Panc1 (cell line): Measurements from ENCODE around the gene TMA7. TPM values are rescaled to one million over a fixed set of nuclear protein-coding genes. Genes with fewer than 3 reads are reported as not detected.

Source experiments
- ATAC-seq: fragments of 200-7000 bp; cut with Tn5 transposase; 2 replicates; pipeline ENCODE4 v1.9.1; 2020; ENCODE audit warnings: mild to moderate bottlenecking, moderate library complexity
- BruUV-seq: library from RNA; stranded (reverse); fragments of 400-500 nt; replicated peaks from 2 replicates; lab custom pipeline; 2021; lab: Mats Ljungman, UMichigan
- CTCF ChIA-PET: fragments of 300-600 bp; sonication (Branson Sonifier 250); formaldehyde crosslinking; loops from one replicate; lab custom pipeline; 2022; ENCODE audit warnings: antibody characterized with exemption; lab: Charles Lee
- POLR2A ChIA-PET: fragments of 300-600 bp; sonication (Branson Sonifier 250); formaldehyde crosslinking; loops from one replicate; lab custom pipeline; 2022; ENCODE audit warnings: antibody characterized with exemption; lab: Charles Lee
- DNase-seq: peaks from one replicate; pipeline ENCODE4 v3.0.0-alpha.2; 2010; ENCODE audit warnings: low read depth, low spot score
- H3K27ac ChIP-seq: 2 replicates; pipeline ENCODE4 v1.5.1; 2011; ENCODE audit warnings: mild to moderate bottlenecking, low read length, inconsistent platforms
- H3K27me3 ChIP-seq: fragments of 200-500 bp; sonication (Bioruptor generic); 2 replicates; pipeline ENCODE4 v1.6.0; 2014; ENCODE audit warnings: low read length, inconsistent platforms; ENCODE audit not compliant: control insufficient read depth, insufficient read depth
- H3K36me3 ChIP-seq: fragments of 200-500 bp; sonication (Bioruptor generic); 2 replicates; pipeline ENCODE4 v1.5.1; 2014; ENCODE audit warnings: inconsistent platforms, mild to moderate bottlenecking, low read length, moderate library complexity; ENCODE audit not compliant: control insufficient read depth, insufficient read depth
- H3K4me1 ChIP-seq: 2 replicates; pipeline ENCODE4 v1.5.1; 2011; ENCODE audit warnings: inconsistent platforms, mild to moderate bottlenecking, low read length, moderate library complexity; ENCODE audit not compliant: control insufficient read depth, insufficient read depth
- H3K4me3 ChIP-seq, 2 experiments: 2 replicates each; pipeline ENCODE4 v1.5.1; 2011 to 2012; ENCODE audit warnings: low read depth in 2 of 2, low read length in 2 of 2, mild to moderate bottlenecking in 2 of 2, inconsistent platforms in 1 of 2, moderate library complexity in 1 of 2
- H3K9me3 ChIP-seq: fragments of 200-500 bp; sonication (Bioruptor generic); 2 replicates; pipeline ENCODE4 v1.5.1; 2014; ENCODE audit warnings: low read depth, mild to moderate bottlenecking, inconsistent platforms, low read length, moderate library complexity; ENCODE audit not compliant: control insufficient read depth, insufficient read depth
- POLR2AphosphoS5 ChIP-seq: IDR thresholded peaks from 2 replicates; pipeline ENCODE4 v1.6.1; 2012; ENCODE audit warnings: mild to moderate bottlenecking, low read depth, low read length, moderate library complexity
- SIN3A ChIP-seq: IDR thresholded peaks from 2 replicates; pipeline ENCODE4 v1.6.1; 2012; ENCODE audit warnings: low read depth, mild to moderate bottlenecking, low read length, moderate library complexity, borderline replicate concordance; ENCODE audit not compliant: insufficient read depth
- TCF7L2 ChIP-seq: IDR thresholded peaks from 2 replicates; pipeline ENCODE4 v1.6.1; 2011; ENCODE audit warnings: mild to moderate bottlenecking, low read depth, low read length, inconsistent platforms
- in situ Hi-C: cut with HindIII; loops from 2 replicates; pipeline ENCODE4 v1.10.0; 2016; ENCODE audit warnings: low sequenced_read_pairs, low pct_unique_long_range_greater_than_20kb
- intact Hi-C: fragments of 100-400 bp; cut with micrococcal nuclease; formaldehyde crosslinking; loops from one replicate; pipeline ENCODE4 v1.10.0; 2022; ENCODE audit not compliant: unreplicated experiment
- total RNA-seq: library from RNA; stranded (reverse); gene quantifications from one replicate; pipeline ENCODE4 v1.2.1, GENCODE V29; 2021; ENCODE audit not compliant: unreplicated experiment
- TF ChIP-seq, protein P1 (sequence below): fragments of 450-650 bp; IDR thresholded peaks from 2 replicates; pipeline ENCODE4 v1.5.1; 2017; ENCODE audit warnings: mild to moderate bottlenecking
- TF ChIP-seq, protein P2 (sequence below), 2 experiments: IDR thresholded peaks; 2 replicates each; pipeline ENCODE4 v1.6.1; 2011 to 2012; ENCODE audit warnings: low read depth in 2 of 2, control low read depth in 1 of 2, low read length in 1 of 2, mild to moderate bottlenecking in 1 of 2, moderate library complexity in 1 of 2; ENCODE audit not compliant: insufficient read depth in 1 of 2

Gene TMA7
- total RNA-seq, 1 experiment from 2014 or later = 175 TPM

DNA sequence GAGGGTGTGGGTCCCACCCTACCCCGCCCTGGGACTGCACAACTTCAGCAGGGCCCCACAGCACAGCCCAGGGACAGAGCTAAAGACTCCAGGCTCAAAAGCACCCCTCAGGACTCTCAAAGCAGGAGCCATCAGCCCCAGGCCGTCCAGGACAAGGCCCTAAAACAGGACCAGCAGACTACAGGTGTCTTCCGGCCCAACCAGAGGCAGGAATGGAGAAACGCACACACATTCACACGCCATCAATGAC lies 32.5 kb downstream of the TMA7 start:
- Histone ChIP-seq H3K27ac (peak overlapping the region; percentile 83), H3K36me3 (no peaks in the 10 kb centered on the region), H3K27me3 (no peaks in the 10 kb centered on the region), H3K9me3 (no peaks in the 10 kb centered on the region), H3K4me1 (peaks cover 7% of the 10 kb centered on the region), H3K4me3 (peak overlapping the region; percentile 53 to 79)
- no peak for TF ChIP-seq TCF7L2
- no peak for TF ChIP-seq SIN3A
- TF ChIP-seq, protein P1, sequence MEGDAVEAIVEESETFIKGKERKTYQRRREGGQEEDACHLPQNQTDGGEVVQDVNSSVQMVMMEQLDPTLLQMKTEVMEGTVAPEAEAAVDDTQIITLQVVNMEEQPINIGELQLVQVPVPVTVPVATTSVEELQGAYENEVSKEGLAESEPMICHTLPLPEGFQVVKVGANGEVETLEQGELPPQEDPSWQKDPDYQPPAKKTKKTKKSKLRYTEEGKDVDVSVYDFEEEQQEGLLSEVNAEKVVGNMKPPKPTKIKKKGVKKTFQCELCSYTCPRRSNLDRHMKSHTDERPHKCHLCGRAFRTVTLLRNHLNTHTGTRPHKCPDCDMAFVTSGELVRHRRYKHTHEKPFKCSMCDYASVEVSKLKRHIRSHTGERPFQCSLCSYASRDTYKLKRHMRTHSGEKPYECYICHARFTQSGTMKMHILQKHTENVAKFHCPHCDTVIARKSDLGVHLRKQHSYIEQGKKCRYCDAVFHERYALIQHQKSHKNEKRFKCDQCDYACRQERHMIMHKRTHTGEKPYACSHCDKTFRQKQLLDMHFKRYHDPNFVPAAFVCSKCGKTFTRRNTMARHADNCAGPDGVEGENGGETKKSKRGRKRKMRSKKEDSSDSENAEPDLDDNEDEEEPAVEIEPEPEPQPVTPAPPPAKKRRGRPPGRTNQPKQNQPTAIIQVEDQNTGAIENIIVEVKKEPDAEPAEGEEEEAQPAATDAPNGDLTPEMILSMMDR = no peak
- TF ChIP-seq POLR2AphosphoS5 = no peak
- TF ChIP-seq, protein P2, sequence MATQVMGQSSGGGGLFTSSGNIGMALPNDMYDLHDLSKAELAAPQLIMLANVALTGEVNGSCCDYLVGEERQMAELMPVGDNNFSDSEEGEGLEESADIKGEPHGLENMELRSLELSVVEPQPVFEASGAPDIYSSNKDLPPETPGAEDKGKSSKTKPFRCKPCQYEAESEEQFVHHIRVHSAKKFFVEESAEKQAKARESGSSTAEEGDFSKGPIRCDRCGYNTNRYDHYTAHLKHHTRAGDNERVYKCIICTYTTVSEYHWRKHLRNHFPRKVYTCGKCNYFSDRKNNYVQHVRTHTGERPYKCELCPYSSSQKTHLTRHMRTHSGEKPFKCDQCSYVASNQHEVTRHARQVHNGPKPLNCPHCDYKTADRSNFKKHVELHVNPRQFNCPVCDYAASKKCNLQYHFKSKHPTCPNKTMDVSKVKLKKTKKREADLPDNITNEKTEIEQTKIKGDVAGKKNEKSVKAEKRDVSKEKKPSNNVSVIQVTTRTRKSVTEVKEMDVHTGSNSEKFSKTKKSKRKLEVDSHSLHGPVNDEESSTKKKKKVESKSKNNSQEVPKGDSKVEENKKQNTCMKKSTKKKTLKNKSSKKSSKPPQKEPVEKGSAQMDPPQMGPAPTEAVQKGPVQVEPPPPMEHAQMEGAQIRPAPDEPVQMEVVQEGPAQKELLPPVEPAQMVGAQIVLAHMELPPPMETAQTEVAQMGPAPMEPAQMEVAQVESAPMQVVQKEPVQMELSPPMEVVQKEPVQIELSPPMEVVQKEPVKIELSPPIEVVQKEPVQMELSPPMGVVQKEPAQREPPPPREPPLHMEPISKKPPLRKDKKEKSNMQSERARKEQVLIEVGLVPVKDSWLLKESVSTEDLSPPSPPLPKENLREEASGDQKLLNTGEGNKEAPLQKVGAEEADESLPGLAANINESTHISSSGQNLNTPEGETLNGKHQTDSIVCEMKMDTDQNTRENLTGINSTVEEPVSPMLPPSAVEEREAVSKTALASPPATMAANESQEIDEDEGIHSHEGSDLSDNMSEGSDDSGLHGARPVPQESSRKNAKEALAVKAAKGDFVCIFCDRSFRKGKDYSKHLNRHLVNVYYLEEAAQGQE (IDR thresholded peaks at IDR 0.05; ENCODE audit: insufficient read depth in 1 of 2, low read depth in 2 of 2, low read length in 1 of 2) = no peak
- in situ Hi-C loops = no loop called here
- BruUV-seq = TSS peak; percentile 90
- CTCF ChIA-PET = interaction anchor here (0.9 to 1.1 kb wide), 2 partner anchors 35 to 36 kb away, joined by 4 to 5 read pairs; no protein-coding TSS in a partner anchor
- intact Hi-C loops = no loop called here
- no peak for DNase-seq
- ATAC-seq = peak; percentile 64
- POLR2A ChIA-PET = interaction anchor here (0.6 kb wide), 1 partner anchor 787 kb away, joined by 3 read pairs; no protein-coding TSS in a partner anchor

DNA sequence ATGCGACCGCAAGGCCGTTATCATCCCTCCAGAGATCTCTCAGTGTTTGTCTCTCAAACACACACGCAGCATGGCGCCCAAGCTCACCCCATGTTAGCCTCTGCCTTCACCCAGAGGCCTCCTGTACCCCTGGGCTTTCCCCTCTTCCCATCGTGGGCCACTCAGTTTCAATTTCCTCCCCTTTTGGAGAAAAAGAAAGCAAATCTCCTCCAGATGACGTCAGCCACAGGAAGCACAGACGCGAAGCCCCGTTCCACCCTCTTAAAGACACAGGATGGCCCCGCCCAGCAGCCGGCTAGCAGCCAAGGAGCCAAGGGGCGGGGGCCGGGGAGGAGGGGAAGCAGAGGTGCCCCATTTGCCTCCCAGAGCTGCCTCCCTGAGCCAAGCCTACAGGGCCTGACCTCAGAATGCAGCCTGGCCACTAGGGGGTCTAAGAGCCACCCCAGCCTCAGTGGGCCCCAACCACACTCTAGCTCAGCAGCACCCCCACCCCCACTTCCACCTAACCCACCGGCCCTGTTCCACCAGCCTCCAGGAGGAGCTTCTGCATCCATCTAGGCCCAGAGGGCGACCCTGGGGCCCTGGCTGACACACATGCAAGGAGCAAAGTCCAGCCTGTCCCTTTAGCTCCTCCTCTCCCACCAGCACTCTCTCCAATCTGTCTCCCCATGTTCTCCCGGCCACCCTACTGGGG lies 33.0 kb downstream of the TMA7 start:
- H3K27ac ChIP-seq = peak overlapping the region; percentile 83
- in situ Hi-C loops (no loop called here), intact Hi-C loops (no loop called here)
- no peaks in the 10 kb centered on the region for H3K36me3 ChIP-seq
- no peak for DNase-seq
- peaks cover 7% of the 10 kb centered on the region for H3K4me1 ChIP-seq
- ChIA-PET POLR2A (interaction anchor here (0.6 kb wide), 2 partner anchors 17 to 787 kb away, joined by 3 to 6 read pairs; no protein-coding TSS in a partner anchor), CTCF (interaction anchor here (0.6 to 1.1 kb wide), 4 partner anchors 35 to 89 kb away, joined by 3 to 7 read pairs (median 4); no protein-coding TSS in a partner anchor)
- no peaks in the 10 kb centered on the region for H3K9me3 ChIP-seq
- no peak; the same call in 1 of the 2 replicates for TF ChIP-seq SIN3A
- 0 out of 2 replicates have a peak, but pooled peaks have one; percentile 25 for TF ChIP-seq POLR2AphosphoS5
- TF ChIP-seq, protein P2 (IDR thresholded peaks at IDR 0.05; ENCODE audit: insufficient read depth in 1 of 2, low read depth in 2 of 2, low read length in 1 of 2) = no peak
- peak; percentile 92 for ATAC-seq
- BruUV-seq = no TSS peak
- peak overlapping the region; percentile 53 to 79 for H3K4me3 ChIP-seq
- no peaks in the 10 kb centered on the region for H3K27me3 ChIP-seq
